ENCODE measurements around the gene APBB2.
A peak's percentile ranks its signal among the peaks of the same experiment; 100 is the strongest.
"Not testable (repeated sequence)": the region's sequence is repeated elsewhere in the genome, so short reads cannot be mapped to it uniquely, and the experiment has no call there.

The APBB2 gene

GRCh38 chr4:40924096-40924792, 290.1 kb downstream of the APBB2 start:
- in situ Hi-C loops (cut with HindIII; ENCODE audit: low sequenced_read_pairs): no loop called here
- no peak overlapping the region for H3K4me3 ChIP-seq (ENCODE audit: low read depth, low read length)
- peak; percentile 16 for DNase-seq (ENCODE audit: low read depth)
- peak; percentile 98 for TF ChIP-seq CTCF (IDR thresholded peaks at IDR 0.05; ENCODE audit: low read depth, low read length, missing control alignments)

DNA sequence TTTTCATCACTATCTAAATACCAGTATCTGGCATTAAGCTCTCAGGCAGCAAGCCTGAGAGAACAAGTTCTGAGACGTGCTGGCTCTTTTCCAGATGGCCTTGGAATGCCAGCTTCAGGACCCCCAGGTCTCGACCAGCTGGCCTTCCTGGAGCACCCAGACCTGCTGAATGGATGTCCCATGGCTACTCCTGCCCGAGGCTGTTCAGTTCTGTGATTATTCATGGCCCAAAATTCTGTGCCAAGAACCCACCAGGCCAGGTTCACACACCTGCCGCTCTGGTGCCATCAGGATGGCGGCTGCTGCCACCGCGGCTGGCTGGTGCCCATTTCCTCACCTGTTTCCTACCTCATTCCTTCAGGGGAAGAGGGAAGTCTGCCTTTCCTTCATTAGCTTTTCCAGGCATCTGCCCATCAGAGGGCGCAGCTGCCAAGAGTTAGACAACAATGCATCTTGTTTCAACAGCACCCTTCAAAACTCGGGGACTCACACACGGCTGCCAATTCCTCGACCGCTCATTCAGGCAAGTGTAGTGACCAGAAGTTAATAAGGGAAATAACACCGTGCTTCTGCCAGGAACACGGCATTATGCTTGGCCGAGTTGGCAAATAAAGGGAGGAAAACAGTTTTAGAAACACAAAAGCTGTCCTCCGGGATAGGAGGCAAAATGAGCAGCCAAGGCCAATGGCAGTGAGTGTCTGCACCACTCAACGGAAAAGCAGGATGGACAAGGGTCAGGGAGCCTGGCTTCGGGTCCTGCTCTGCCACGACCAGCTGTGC, 290.8 kb downstream of the APBB2 start:
- no peak overlapping the region for H3K4me3 ChIP-seq (ENCODE audit: low read depth, low read length)
- in situ Hi-C loops (cut with HindIII; ENCODE audit: low sequenced_read_pairs): no loop called here
- no peak for TF ChIP-seq CTCF (IDR thresholded peaks at IDR 0.05; ENCODE audit: low read depth, low read length, missing control alignments)
- no peak for DNase-seq (ENCODE audit: low read depth)

GRCh38 chr4:40919976-40920375, 294.4 kb downstream of the APBB2 start:
- H3K4me3 ChIP-seq (ENCODE audit: low read depth, low read length); DNase-seq (ENCODE audit: low read depth); in situ Hi-C loops (cut with HindIII; ENCODE audit: low sequenced_read_pairs): not testable (repeated sequence)

- H3K4me3 ChIP-seq (ENCODE audit: low read depth, low read length): no peak overlapping the region
- in situ Hi-C loops (cut with HindIII; ENCODE audit: low sequenced_read_pairs): no loop called here
- no peak for TF ChIP-seq CTCF (IDR thresholded peaks at IDR 0.05; ENCODE audit: low read depth, low read length, missing control alignments)
- DNase-seq (ENCODE audit: low read depth): peak; percentile 24
These were observed 296.0 kb downstream of the APBB2 start for GRCh38 chr4:40918330-40918729.

DNA sequence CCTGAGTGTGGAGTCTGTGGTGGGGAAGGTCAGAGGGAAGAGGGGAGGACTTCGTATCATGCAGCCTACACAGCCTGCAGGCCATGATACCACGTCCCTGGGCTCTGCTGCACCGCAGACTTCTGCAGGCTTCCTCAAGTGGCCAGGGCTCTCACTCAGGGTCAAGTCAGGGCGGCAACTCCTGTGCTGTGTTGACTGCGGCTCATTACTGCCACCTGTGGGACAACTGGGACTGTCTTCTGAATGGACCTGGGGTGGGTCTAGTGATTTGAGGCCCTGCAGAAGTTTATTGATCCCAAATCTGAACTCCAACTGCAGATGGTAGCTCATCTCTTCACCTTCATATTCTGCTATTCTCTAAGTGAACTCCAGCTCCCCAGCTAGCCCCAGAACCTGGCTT, 297.5 kb downstream of the APBB2 start:
- no peak for DNase-seq (ENCODE audit: low read depth)

DNA sequence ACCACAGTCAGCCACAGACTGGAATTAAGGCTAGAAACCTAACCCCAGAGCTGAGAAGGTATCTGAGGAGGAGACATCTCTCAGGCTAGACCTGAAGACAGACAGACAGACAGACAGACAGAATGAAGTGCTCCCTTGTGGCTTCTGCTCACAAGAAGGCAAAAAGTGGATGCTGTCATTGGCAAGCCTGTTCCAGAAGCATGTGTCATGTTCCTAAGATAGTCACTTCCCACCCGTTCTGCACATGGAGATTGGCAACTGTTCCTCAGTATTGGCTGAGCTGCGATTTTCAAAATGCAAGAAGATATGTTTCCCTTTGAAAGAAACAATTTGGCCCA, 298.2 kb downstream of the APBB2 start:
- no peak overlapping the region for H3K4me3 ChIP-seq (ENCODE audit: low read depth, low read length)
- peak; percentile 52 for DNase-seq (ENCODE audit: low read depth)
- in situ Hi-C loops (cut with HindIII; ENCODE audit: low sequenced_read_pairs): no loop called here
- TF ChIP-seq CTCF (IDR thresholded peaks at IDR 0.05; ENCODE audit: low read depth, low read length, missing control alignments): no peak

More for the DNA sequence above, 297.5 kb downstream of the APBB2 start:
- in situ Hi-C loops (cut with HindIII; ENCODE audit: low sequenced_read_pairs): no loop called here
- H3K4me3 ChIP-seq (ENCODE audit: low read depth, low read length): no peak overlapping the region
- TF ChIP-seq CTCF (IDR thresholded peaks at IDR 0.05; ENCODE audit: low read depth, low read length, missing control alignments): peak; percentile 35
